Glutamatergic neuron (in vitro differentiated cells): ENCODE measurements around the gene RTL10. TPM values are rescaled to one million over a fixed set of nuclear protein-coding genes. Genes with fewer than 3 reads are reported as not detected.

Source experiments
- DNase-seq: peaks from one replicate; pipeline ENCODE4 v3.0.0; 2022
- H3K27ac Mint-ChIP-seq: one replicate; pipeline ENCODE4 v1.8.0; 2020; ENCODE audit warnings: mild to moderate bottlenecking, mixed read lengths, inconsistent platforms; ENCODE audit not compliant: unreplicated experiment
- H3K27me3 Mint-ChIP-seq: one replicate; pipeline ENCODE4 v1.8.0; 2020; ENCODE audit warnings: mild to moderate bottlenecking, moderate library complexity, mixed read lengths, inconsistent platforms; ENCODE audit not compliant: unreplicated experiment
- H3K36me3 Mint-ChIP-seq: one replicate; pipeline ENCODE4 v1.8.0; 2020; ENCODE audit warnings: mild to moderate bottlenecking, mixed read lengths, inconsistent platforms; ENCODE audit not compliant: unreplicated experiment
- H3K4me1 Mint-ChIP-seq: one replicate; pipeline ENCODE4 v1.8.0; 2020; ENCODE audit warnings: mild to moderate bottlenecking, low read depth, mixed read lengths, inconsistent platforms; ENCODE audit not compliant: unreplicated experiment
- H3K4me3 Mint-ChIP-seq: one replicate; pipeline ENCODE4 v1.8.0; 2020; ENCODE audit warnings: mild to moderate bottlenecking, mixed read lengths, inconsistent platforms; ENCODE audit not compliant: unreplicated experiment
- H3K9me3 Mint-ChIP-seq: one replicate; pipeline ENCODE4 v1.8.0; 2020; ENCODE audit warnings: mild to moderate bottlenecking, moderate library complexity, mixed read lengths, inconsistent platforms; ENCODE audit not compliant: unreplicated experiment
- CTCF ChIP-seq: fragments of 200-600 bp; sonication (generic); IDR thresholded peaks from one replicate; pipeline ENCODE4 v1.5.0; 2021; ENCODE audit not compliant: partially characterized antibody, unreplicated experiment
- total RNA-seq: library from RNA; stranded (reverse); fragmentation: NEBNext Ultra II Directional; extraction: Animal tissue kit (Norgen Biotek cat#: 25700); gene quantifications from one replicate; pipeline ENCODE4 v1.2.1, GENCODE V29; 2021; ENCODE audit not compliant: unreplicated experiment

Gene RTL10
- total RNA-seq, 1 donor from 2014 or later = 12.1 TPM

DNA sequence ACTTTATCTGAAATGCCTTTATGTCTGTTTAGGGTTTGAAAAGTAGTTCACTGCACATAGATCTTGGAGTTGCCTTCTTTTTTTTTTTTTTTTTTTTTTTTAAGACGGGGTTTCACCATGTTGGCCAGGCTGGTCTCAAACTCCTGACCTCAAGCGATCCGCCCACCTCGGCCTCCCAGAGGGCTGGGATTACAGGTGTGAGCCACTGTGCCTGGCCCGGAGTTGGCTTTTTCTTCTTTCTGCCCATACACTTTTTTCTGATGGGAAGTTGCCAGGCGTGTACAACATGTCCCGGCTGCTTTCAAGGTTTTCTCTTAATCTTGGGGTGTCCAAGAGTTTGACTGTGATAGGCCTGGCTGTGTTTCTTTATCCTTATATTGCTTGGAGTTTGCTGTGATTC, 12.9 kb upstream of the RTL10 start:
- H3K27me3 Mint-ChIP-seq = peaks cover 2% of the 10 kb centered on the region
- H3K27ac Mint-ChIP-seq = no peak overlapping the region
- H3K9me3 Mint-ChIP-seq = no peaks in the 10 kb centered on the region
- no peak for TF ChIP-seq CTCF
- H3K4me1 Mint-ChIP-seq = no peaks in the 10 kb centered on the region
- H3K4me3 Mint-ChIP-seq = no peak overlapping the region
- DNase-seq = no peak
- no peaks in the 10 kb centered on the region for H3K36me3 Mint-ChIP-seq

DNA sequence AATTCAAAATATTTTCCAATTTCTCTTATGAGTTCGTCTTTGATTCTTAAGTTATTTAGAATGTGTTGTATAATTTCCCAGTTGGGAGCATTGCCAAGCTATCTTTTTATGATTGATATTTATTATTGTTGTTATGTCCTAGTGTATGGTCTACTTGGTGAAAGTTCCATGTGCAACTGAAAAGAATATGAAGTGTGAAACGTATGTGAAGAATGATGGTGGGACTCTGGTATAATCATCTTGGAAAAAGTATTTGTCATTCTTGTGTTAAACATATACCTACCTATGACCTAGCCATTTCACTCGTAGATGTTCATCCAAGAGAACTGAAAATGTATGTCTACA, 12.0 kb upstream of the RTL10 start:
- TF ChIP-seq CTCF = no peak
- DNase-seq = no peak
- Mint-ChIP-seq H3K9me3 (no peaks in the 10 kb centered on the region), H3K27ac (no peak overlapping the region), H3K4me3 (no peak overlapping the region), H3K4me1 (no peaks in the 10 kb centered on the region), H3K27me3 (peaks cover 2% of the 10 kb centered on the region), H3K36me3 (no peaks in the 10 kb centered on the region)

DNA sequence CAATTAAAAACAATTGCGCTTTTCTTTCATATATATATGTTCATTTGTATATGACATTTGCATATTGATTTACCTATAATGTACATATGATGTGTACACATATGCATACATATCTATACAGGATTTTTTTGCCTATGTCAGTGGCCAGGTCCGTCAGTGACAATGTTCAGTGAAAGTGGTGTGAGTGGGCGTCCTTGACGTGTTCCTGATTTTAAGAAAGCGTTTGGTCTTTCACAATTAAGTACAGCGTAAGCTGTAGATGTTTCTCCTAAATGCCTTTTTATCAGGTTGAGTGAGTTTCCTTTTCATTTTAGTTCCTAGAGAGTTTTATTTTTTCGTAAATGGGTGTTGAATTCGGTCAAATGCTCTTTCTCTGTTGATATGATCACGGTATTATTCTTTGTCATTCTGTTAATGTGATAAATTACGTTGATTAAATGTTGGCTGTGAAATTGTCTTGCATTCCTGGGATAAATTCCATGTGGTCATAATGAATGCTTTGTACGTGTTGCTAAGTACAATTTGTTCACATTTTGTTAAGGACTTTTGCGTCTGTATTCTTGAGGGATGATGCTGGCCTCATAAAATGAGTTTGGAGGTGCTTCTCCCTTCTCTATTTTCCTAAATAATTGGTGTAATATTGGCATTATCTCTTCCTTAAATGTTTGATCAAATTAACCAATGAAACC, 10.6 kb upstream of the RTL10 start:
- Mint-ChIP-seq H3K4me1 (no peaks in the 10 kb centered on the region), H3K36me3 (no peaks in the 10 kb centered on the region), H3K9me3 (no peaks in the 10 kb centered on the region), H3K27ac (no peak overlapping the region), H3K4me3 (no peak overlapping the region), H3K27me3 (peaks cover 2% of the 10 kb centered on the region)
- no peak for DNase-seq
- no peak for TF ChIP-seq CTCF

- Mint-ChIP-seq H3K4me1 (no peaks in the 10 kb centered on the region), H3K27ac (no peak overlapping the region), H3K27me3 (peaks cover 2% of the 10 kb centered on the region), H3K9me3 (no peaks in the 10 kb centered on the region), H3K4me3 (no peak overlapping the region), H3K36me3 (peaks cover 3% of the 10 kb centered on the region)
- DNase-seq = no peak
- no peak for TF ChIP-seq CTCF
These were observed 9.9 kb upstream of the RTL10 start for GRCh38 chr22:19864538-19865106.

- Mint-ChIP-seq H3K36me3 (peaks cover 6% of the 10 kb centered on the region), H3K27ac (no peak overlapping the region), H3K4me3 (no peak overlapping the region)
These were observed 8.9 kb upstream of the RTL10 start for GRCh38 chr22:19863571-19863970.

More at GRCh38 chr22:19863571-19863970, 8.9 kb upstream of the RTL10 start:
- Mint-ChIP-seq H3K4me1 (no peaks in the 10 kb centered on the region), H3K27me3 (no peaks in the 10 kb centered on the region), H3K9me3 (no peaks in the 10 kb centered on the region)
- no peak for TF ChIP-seq CTCF
- DNase-seq = no peak
